Measurements from ENCODE around the gene PTPN20.
"Not testable (repeated sequence)": the region's sequence is repeated elsewhere in the genome, so short reads cannot be mapped to it uniquely, and the experiment has no call there.

Gene PTPN20, protein sequence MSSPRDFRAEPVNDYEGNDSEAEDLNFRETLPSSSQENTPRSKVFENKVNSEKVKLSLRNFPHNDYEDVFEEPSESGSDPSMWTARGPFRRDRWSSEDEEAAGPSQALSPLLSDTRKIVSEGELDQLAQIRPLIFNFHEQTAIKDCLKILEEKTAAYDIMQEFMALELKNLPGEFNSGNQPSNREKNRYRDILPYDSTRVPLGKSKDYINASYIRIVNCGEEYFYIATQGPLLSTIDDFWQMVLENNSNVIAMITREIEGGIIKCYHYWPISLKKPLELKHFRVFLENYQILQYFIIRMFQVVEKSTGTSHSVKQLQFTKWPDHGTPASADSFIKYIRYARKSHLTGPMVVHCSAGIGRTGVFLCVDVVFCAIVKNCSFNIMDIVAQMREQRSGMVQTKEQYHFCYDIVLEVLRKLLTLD

DNA sequence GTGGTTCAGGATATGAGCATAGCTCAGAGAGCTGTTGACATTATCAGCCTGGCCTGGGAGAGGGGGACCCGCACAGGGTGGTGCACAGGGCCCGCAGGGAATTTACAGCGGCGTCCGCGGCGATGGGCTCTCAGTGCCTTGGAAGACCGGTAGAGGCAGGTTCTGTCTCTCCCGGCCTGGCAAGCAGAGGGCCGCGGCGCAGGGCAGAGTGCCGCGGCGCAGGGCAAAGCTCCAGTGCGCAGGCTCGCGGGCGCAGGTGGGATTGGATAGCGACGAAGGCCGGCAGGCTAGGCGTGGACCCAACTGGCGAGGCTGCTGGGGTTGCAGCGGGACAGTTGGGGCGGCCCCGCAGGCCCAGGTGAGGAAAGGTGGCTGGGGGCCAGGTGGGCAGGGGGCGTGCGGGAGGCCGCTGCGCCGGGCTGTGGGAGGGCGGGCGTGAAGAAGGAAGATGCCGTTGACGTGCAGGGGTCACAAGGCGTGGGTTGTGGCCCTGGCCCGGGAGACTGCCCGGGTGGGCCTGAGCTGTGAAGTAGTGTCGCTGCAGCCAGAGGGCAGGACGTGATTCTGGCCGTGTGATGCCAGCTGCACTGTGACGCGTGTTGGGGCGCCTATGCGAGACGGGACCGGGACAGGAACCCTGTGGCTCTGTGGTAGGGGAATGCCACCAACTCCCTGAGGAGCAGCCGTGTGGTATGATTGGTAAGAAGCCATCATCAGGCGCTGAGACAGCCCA, at the start of gene PTPN20:
Gene PTPN20, plus strand, starts transcription at position 285 of the 733 bp plus-strand sequence. CDS start 21,072 bp downstream, outside the sequence.
- peak; percentile 10 for DNase-seq (ENCODE audit: low spot score)

DNA sequence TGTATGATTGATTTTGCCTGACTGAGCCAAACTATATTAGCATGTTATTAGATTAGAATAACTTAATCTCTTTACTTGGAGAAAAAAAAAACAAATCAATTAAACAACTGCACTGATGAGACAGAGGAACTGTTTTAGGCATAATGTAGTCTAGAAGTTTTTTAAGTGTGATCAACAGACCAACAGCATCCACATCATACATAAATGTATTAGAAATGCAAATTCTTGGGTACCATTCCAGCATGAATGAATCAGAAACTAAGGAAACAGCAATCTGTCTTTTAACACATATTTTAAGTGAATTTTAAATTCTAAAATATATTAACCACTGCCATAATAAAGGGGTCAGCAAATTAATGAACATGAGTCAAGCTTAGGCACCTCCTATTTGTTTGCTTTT, 41.5 kb upstream of the PTPN20 start:
- DNase-seq (ENCODE audit: low spot score), result not testable (repeated sequence)

DNA sequence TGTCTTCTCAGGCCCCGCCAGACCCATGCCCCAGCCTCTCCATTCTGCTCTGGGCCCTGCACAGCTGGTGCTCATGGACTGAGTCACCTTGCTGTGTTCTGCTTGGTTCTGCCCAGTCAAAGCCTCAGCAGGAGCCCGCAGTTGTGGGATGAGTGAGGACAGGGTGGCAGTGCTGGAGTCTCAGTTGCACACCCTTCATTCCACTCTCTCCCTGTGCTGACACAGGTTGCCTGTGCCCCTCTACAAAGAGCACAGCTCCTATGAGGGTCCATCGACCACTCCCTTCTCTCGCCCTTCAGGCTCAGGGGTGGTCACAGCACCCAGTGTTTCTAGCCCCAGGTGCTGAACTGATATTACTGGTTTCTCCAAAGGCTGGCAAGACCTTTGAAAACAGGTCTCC, 39.6 kb upstream of the PTPN20 start:
- not testable (repeated sequence) for DNase-seq (ENCODE audit: low spot score)

DNA sequence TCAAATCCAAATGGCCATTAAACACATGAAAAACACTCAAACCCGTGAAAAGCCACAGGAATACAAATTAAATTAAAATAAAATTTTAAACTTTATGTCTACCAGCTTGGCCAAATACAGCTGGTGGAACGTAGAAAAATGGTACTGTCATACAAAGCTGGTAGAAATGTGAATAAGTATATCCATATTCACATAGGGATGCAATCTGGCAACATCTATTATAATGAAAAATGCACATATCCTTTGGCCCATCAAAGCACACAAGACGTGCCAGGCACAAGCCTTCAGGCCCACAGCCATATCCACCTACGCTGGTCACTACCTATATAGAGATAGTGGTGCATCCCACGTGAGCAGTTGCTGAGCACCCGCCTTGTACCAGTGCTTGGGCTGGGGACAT, 35.9 kb upstream of the PTPN20 start:
- not testable (repeated sequence) for DNase-seq (ENCODE audit: low spot score)

DNA sequence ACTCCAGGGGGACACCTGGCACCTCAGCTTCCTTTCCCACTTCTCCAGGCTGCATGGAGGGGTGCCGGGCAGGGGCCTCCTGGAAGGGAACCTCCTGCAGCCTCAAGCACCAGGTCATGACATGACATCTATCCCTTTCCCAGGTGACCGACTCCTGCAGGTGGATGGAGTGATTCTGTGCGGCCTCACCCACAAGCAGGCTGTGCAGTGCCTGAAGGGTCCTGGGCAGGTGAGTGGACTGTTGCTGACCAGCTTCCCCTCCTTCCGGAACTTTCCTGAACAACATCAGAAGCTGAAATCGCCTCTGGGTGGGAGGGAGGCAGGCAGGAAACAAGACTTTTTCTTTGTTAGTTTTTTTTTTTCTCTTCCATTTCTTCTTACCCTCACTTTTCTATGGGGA, 34.5 kb upstream of the PTPN20 start:
- not testable (repeated sequence) for DNase-seq (ENCODE audit: low spot score)

DNA sequence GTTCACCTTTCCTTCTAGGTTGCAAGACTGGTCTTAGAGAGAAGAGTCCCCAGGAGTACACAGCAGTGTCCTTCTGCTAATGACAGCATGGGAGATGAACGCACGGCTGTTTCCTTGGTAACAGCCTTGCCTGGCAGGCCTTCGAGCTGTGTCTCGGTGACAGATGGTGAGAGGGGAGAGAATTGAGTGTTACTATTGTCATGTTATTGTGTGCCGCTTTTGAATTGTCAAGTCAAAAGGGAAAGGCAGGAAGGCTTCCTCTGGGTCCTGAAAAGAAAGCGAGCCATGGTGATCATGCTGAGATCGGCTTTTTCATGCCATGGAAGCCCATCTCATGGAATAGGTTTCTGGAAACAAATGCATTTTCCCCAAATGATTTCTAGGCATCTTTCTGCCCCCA, 32.5 kb upstream of the PTPN20 start:
- DNase-seq (ENCODE audit: low spot score), result peak; percentile 17

DNA sequence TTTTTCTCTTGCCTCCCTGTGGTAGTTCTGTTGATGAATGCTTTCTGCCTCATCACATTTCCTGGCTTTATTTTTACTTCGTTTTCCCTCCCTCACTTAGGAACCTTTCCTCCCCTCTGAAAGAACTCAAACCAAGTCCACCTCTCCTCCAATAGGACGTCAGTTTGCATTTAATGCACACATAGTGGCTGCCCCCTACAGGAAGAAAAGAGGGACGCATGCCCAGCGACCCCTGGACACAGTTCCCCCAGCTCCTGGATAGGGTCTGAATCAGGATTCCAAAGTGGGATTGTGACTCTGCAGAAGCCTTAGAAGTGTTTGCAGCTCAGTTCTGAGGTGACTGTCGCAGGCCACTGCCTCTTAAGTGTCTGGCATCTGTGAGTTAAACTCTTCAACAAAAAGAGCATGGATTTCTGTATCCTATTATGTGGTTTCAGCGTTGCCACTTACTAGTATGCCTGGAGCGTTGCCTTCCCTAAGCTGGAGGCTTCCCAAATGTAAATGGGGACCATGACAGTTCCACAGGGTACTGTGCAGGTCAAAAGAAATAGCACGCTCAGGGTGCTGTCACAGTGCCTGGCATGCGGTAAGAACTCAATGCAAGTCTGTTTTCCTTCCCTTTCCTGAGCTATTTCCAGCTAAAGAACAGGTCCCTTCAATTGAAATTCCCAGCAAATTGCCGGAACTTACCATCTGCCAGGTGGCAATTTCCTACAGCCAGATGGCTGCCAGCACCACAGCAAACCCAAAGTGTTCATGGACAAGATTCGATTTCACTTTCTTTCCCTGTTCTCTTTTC, 20.2 kb upstream of the PTPN20 start:
- DNase-seq (ENCODE audit: low spot score), result not testable (repeated sequence)

DNA sequence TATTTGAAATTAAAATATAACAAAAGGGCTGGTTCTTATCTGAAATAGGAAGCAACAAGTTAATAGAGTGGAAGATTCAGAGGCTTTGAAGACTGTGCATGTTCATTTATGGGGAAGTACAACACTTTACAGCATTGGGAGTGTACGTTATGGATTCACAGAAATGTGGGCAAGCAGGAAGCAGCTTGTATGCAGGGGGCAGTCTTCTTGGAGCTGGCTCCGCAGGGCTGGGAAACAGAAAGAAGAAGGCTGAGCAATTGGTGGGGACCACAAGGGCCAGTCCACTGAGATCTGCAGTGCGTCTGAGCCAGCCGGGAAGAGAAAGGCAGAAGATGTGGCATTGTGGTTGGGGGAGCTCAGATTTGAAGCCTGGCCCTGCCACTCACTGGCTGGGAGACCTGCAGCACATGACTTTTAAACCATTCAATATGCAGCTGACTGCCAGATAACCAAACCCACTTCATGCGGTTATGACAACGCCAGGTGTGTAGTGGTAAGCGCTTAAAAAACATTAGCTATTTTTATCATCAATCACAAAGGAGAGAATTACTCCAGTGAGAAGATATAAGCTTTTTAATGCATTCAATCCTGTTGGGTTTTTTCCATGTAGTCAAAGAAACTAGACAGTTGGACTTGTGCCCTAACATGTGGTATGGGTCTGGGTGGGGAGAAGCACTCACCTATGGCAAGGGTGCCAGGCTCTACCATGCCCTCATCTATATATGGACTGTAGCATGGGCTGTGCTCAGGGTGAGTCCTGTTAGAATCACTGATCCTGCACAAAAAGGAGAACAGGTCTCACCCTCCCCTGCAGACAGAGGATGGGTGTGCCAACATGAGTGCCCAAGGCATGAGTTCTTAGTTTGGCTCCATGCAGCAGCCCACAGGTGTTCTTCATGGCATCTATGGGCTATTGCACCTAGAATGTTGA, 14.2 kb upstream of the PTPN20 start:
- DNase-seq (ENCODE audit: low spot score), result not testable (repeated sequence)

DNA sequence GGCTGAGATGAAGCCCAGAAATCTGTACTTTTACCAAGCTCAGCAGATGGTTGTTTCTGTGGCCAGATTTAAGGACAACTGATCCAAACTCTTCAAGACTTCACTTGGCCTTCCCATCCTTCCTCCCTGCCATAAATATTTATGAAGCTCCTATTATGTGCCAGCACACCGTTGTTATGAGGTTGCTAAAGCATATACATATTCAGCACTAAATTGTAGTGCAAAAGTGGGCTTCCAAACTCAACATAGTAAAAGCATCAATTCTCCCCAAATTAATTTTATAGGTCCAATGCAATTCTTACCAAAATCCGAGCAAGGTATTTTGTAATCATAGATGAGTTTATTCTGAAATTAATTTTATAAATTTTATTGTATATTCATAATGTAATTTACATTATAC, 10.0 kb upstream of the PTPN20 start:
- not testable (repeated sequence) for DNase-seq (ENCODE audit: low spot score)

DNA sequence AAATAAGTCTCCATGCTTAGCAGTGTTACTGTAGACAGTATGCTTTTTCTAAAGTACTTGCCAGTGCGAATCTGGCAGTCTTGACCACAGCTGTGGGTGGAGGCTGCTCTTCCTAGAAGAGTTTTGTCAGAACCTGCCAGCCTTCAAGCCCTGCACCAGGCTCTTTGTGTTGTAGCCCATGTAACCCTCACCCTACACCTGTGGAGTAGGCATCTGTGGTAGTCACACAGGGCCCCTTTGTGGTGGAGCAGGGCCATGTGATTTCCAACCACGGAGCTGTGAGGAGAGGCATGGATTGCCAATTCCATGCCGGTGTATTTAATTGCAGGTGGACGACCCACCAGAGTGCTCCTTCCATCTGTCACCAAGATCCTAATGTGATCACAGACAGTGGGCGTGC, 7.4 kb upstream of the PTPN20 start:
- not testable (repeated sequence) for DNase-seq (ENCODE audit: low spot score)

DNA sequence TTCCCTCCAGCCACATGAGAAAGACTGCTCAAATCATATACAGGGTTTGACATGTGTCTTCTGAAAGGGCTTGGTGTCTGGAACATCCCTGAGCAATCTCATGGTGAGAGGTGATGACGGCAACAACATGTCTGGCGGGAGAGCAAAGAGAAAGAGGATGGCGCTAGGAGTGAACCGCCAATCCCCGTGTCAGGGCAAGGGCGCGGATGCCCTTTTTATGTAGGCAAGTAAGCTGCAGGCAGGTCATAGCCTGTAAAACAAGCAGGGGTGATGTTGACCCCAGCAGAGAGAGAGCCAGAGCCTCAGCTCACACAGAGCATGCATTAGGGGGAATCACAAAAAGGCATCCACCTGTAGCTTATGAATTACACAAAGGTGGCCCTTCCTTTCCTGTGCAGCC, 4.9 kb upstream of the PTPN20 start:
- DNase-seq (ENCODE audit: low spot score), result not testable (repeated sequence)

DNA sequence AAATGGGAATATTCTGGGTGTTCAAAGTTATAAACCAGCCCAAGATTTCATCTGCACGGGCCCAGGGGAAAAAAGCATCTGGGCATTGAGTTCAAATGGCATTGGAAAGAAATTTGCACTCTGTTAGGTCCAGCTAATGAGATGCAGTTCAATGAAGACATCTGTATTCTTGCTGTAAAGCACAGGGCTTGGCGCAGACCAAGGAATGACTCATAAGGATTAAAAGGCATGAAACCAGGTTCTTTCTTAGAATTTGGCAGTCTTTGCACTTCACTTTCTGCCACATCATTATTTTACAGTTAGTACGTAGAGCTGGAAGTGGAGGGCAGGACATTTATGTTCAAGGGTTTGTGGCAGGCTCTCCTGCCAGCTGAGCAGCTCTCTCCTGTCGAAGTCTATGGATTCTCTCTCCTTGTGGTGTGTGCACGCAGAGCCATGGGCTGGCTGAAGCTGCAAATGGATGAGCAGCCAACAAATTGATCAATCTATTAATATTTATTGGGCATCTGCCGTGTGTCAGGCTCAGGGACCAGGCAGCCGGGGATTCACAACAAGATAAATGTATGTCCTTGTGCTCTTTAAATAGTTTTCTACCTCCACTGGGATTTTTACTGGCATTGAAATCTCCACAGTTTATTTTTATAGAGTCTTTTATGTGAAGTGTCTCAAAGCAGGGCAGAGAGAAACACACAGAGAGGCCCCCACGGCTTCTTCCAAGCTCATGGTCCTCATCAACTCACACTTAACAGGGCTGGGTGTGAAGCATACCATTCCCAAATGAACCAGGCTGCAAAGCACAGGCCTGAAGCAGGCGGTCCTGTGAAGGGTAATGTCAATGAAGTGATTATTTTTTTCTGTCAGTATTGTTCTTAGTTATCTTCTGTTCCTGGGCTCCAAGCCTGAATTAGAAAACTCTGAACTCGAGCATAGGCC, 3.8 kb upstream of the PTPN20 start:
- not testable (repeated sequence) for DNase-seq (ENCODE audit: low spot score)

DNA sequence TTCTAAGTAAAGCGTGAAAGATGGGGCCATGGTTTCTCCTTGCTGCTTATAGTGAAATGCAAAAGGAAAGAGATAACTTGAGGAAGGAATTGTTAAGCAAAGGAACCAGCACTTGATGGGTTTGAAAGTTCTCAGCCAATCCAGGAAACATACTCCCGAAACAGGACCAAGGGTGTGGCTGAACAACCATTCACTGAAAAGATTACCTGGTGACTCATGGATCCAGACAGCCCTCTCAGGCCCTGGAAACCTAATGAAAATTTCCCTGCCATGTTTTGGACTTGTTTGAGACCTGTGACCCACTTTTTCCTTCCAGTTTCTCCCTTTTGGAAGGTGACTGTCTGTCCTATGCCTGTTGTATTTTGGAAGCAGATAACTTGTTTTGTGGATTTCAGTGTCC, 11.3 kb downstream of the PTPN20 start:
- not testable (repeated sequence) for DNase-seq (ENCODE audit: low spot score)

DNA sequence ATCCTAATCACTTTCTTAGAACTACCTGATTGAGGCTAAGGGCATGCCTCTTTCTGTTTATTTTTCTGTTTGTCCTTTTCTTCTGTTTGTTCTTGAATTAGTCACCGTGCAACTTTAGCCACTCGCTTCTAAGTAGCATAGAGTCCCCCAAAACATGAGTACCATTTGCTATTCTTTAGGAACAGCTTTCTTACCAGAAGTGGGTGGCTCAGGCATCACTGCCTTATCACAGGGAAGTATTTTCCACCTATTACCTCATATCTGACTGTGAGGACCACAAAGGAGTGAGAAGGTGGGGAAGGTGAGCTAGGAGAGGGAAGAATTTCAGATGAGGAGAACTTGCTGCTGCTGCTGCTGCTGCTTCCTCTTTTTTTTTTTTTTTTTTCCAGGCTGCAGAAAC, 13.9 kb downstream of the PTPN20 start:
- DNase-seq (ENCODE audit: low spot score), result not testable (repeated sequence)

DNA sequence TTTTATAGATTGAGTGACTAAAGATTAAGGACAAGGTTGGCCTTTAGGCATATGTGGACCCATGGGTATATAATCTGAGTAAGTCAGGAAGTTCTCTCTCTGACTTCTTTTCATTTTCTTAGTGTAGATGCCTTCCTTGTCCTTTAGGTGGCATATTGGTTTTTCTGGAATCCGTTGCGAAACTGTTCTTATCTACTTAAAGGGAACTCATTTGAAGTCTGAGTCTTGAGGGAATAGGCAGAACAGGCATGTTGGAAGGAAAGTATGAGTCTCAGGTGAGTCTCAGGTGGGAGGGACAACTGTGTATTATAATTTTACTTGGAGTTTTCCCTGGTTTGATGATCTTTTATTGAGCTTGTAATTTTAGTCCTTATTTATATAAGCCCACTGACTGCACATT, 14.6 kb downstream of the PTPN20 start:
- not testable (repeated sequence) for DNase-seq (ENCODE audit: low spot score)

DNA sequence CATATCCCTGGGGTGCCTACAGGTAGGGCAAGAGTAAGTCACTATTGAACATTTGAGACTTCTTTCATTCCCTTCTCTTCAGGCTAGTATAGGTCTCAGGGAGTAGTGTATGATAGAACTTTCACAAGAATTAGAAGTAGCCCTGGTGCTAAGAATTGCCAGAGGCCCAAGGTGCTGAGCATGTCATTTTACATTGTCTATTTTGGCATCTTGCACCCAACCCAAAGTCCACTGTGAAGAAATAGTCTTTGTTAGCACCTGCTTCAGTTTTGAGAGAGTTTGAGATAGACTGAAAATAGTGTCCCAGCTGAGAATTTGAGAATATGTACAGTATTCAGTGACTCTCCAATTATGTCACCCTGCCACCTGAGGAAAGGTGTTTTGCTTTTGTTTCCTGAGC, 17.6 kb downstream of the PTPN20 start:
- not testable (repeated sequence) for DNase-seq (ENCODE audit: low spot score)

DNA sequence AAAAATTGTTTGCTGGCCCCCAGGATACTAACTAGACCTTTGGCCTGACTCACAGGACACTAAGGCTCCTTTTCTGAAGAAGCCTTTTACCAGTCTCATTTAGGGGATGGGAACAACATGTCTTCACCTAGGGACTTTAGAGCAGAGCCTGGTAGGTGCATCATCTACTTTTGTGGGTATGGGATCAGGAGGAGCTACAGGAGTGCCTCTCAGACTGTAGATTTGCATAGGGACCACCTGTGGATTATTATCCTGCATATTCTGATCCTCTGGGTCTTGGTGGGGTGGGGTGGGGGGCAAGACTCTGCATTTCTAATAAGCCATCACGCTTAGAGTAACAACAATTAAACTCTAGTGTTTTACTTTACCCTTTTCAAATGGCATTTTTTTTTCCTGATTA, 21.2 kb downstream of the PTPN20 start:
- not testable (repeated sequence) for DNase-seq (ENCODE audit: low spot score)

DNA sequence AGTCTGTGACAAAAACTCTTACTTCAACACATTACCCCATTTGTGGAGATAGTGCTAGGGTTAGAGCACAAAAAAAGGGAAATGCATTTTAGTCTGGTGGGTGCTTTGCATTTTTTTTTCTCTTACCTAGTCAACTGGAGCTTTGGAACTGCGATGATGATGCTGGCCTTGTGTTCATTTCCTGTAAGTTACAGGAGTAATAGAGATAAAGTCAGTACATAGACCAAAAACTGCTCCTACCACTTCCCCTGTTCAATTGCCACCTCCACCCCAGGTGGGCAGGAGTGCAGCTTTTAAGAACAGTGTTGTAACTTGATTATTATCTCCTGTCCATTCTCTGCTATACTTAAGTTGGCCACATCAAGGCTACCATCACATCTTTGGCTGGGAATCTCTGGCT, 29.9 kb downstream of the PTPN20 start:
- not testable (repeated sequence) for DNase-seq (ENCODE audit: low spot score)

DNA sequence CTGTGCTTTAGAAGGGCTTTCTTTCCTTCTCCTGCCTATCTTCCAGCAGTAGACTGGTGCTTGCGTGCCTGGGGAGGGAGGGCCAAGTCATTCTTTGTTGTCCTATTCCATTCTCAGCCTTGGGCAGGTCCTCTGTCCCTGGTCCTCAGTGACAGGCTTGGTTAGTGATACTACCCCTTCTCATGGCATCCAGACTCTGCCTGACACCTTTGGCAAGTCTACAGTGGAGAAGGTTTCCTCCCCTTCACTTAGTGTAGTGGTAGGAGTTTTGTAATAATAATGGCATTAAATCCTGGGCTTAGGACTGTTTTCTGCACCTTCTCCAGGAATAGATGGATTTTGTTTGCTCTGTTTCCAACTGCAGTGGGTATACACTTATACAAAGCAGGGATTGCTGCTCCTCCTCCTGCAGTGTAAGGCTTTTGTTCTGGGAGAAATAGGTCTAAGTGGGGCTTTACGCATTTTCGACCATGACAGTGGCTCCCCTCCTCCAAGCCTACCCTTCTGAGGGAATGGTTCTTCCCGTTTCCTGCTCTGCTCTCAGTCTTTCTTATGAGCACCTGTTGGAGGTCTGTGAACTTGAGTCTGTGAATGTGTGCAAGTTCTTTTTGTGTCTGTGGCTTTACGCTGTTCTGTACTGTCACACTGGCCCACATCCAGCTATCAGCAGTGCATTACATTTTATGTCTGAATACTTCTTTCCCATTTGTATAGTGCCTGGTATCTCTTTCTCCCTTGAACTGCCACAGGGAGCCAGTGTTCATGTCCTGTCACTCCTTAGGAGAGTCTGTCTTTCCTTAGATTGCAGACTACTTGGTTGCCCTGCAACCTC, 37.7 kb downstream of the PTPN20 start:
- not testable (repeated sequence) for DNase-seq (ENCODE audit: low spot score)
